Bone marrow (tissue), 2 donors: ENCODE measurements around the gene ZNF747.
A peak's percentile ranks its signal among the peaks of the same experiment; 100 is the strongest.

ENCODE experiments used
- DNase-seq, 2 donors: peaks; one replicate each; lab custom pipeline; 2025; lab: John Stamatoyannopoulos, UW

Gene ZNF747

GRCh38 chr16:30515275-30515674, 19.4 kb downstream of the ZNF747 start:
- DNase-seq: no peak

DNA sequence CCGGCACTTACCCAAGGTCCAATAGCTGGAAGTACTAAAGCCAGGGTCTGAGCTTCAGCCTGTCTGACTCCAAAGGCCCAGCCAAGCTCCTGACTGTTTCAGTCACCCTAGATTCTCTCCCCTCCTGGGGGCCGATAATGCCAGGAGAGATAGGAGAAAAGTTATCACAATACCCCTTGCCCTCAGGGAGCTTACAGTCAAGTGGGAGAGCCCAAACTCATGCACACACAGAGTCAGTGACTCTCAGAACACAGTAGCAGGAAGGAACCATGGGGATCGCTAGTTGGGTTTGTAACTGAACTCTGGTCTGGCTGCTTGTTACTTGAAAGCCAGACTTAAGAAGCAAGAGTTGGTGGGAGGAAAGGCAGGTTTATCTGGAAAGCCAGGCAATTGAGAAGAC, 23.1 kb downstream of the ZNF747 start:
- no peak for DNase-seq

DNA sequence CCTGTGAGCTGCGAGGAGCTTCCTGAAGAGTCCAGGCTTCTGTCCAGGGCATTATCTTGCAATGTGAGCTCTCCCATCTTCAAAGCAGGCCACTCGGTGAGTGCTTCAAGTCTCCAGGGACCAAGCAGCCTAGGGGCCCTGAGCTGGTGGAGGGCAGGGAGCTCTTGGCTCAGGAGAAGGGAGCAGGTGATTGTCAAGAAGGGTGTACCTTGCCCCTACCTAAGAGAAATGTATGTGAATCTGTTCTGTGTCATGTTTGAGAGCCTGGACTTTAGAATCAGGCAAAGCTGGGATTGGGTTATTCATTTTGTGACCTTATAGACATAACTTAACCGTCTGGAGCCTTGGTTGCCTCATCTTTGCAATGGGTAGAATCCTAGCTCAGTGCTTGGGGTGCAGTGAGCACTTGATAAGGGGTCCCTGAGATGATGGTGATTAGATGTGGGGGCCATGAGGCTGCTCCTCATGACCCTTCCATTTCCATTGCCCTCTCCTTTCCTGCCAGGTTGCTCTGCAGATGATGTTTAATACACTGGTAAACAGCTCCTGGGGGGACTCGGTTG, 24.2 kb downstream of the ZNF747 start:
- DNase-seq: no peak

GRCh38 chr16:30509081-30509765, 25.4 kb downstream of the ZNF747 start:
- DNase-seq: no peak

GRCh38 chr16:30503403-30504296, 31.0 kb downstream of the ZNF747 start:
- DNase-seq: no peak

- DNase-seq: no peak
Observed at GRCh38 chr16:30499284-30499683, 35.4 kb downstream of the ZNF747 start.

GRCh38 chr16:30494709-30495108, 39.9 kb downstream of the ZNF747 start:
- no peak for DNase-seq

DNA sequence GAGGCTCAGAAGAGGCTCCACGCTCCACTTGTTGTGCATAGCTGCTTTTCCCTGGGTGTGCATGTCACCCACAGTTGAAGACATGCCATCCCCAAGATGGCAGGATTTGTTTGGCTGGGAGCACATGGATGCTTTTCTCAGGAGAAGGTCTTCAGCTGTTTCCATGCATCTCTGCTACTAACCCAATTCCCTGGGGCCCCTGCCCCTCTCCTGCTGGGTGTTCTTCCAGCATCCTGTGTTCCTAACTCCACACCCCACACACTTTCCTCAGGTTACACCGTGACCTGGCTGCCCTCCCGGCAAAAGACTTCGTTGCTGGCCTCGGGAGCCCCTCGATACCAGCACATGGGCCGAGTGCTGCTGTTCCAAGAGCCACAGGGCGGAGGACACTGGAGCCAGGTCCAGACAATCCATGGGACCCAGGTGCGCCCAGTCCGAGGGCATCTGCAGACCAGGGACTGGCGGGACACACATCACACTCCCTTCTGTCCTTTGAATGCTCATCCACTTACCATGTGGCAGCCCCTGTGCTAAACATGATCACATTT, 40.6 kb downstream of the ZNF747 start:
- no peak for DNase-seq

- DNase-seq: peak in 1 of 2 donors; percentile 97
Observed at GRCh38 chr16:30491744-30492308, 42.8 kb downstream of the ZNF747 start.

DNA sequence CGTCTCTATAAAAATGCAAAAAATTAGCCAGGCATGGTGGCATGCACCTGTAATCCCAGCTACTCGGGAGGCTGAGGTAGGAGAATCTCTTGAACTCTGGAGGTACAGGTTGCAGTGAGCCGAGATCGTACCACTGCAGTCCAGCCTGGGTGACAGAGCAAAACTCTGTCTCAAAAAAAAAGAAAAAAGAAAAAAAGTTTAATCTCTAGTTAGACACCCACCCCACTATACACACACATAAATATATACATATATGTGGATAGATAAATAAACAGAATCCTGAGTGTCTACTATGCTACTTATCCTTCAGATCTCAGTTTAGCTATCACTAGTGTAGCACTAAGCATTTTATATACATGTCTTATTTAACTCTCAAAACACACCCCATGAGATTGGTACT, 43.4 kb downstream of the ZNF747 start:
- DNase-seq: no peak

DNA sequence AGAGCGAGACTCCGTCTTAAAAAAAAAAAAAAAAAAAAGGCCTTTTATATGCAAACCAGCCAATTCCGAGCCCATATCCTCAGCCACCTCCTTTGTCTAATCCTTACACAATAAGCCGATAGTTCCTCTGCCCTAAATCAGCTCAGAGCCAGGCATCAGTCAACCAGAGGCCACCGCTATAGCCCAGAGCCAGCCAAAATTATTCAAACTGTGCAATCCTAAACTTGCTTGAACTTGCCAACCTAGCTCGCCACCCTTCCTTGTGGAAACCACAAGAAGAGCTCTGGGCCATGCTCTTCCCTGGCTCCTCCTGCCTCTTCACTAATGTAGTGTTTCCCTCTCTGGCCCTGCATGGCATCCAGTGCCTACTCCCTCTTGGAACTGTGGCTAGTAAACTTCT, 44.4 kb downstream of the ZNF747 start:
- DNase-seq: no peak

- DNase-seq: no peak
Observed at GRCh38 chr16:30488764-30489605, 45.7 kb downstream of the ZNF747 start.

- DNase-seq: no peak
Observed at GRCh38 chr16:30485818-30486436, 48.7 kb downstream of the ZNF747 start.

DNA sequence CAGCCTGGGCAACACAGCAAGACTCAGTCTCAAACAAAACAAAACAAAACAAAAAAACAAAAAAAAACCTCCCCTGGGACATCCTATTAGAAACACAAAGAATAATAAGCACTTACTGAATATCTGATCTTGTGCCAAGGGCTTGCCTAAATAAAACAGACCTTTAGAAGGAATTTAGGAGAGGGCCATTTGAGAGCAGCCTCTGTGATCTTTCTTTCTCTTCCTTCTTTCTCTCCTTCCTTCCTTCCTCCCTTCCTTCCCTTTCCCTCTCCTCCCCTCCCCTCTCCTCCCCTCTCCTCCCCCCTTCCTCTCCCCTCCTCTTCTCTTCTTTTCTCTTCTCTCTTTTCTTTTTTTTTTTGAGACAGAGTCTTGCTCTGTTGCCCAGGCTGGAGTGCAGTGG, 49.8 kb downstream of the ZNF747 start:
- no peak for DNase-seq

DNA sequence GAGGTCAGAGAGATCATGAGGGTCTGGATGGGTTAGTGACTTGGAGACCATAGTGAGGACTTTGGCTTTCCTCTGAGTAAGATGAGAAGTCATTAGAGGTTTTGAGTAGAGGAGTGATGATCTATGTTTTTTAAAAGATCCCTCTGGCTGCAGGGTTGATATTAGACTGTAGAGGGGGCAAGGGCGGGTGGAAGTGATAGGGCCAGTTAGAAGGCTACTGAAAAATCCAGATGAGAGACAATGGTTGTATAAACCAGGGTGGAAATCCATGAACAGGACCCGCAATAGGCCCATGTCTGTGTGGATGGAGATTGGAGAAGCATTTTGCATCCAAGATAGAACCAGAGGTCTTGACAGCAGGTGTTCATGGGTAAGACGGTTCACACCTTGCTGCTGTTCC, 52.3 kb downstream of the ZNF747 start:
- no peak for DNase-seq

- no peak for DNase-seq
Observed at GRCh38 chr16:30481381-30481780, 53.3 kb downstream of the ZNF747 start.
